ENCODE measurements around the gene SETBP1.

DNA sequence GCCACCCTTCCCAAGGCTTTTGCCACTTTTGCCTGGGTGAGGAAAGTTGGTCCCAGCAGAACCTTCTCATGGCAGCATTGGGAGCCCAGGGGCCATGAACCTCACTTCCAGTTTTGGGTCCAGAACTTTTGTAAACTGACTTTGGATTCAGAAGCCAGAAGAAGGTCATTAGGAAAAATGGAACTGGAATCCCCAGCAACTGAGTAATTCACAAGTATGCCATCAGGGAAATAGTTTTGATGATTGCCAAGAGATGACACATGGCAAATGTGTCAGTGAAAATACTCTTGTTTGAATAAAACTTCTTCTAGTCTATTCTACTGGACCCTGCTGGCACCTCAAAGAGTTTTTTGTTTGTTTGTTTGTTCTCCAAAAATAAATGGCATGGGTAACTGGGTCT, 203.7 kb downstream of the SETBP1 start:
- TF ChIP-seq POLR2A (IDR thresholded peaks at IDR 0.05; ENCODE audit: low read depth, low read length) (no peak), TAF1 (IDR thresholded peaks at IDR 0.05; ENCODE audit: borderline replicate concordance, low read depth, low read length) (no peak)
